ENCODE results near the gene ZNF263.

GRCh38 chr16:3246876-3247275 lies 36.4 kb upstream of the ZNF263 start:
- TF ChIP-seq EZH2 (IDR thresholded peaks at IDR 0.05; ENCODE audit: low read depth, unreplicated experiment) (no peak), EZH2phosphoT487 (IDR thresholded peaks at IDR 0.05; ENCODE audit: unreplicated experiment) (no peak), CTCF (conservative IDR thresholded peaks at IDR 0.05; ENCODE audit: low read depth in 2 of 2) (no peak), REST (IDR thresholded peaks at IDR 0.05; ENCODE audit: unreplicated experiment) (no peak), ZNF331 (CRISPR knock-in tag; IDR thresholded peaks at IDR 0.05; ENCODE audit: low read depth) (no peak), CREB1 (CRISPR knock-in tag; IDR thresholded peaks at IDR 0.05; ENCODE audit: low read depth) (no peak), JUNB (IDR thresholded peaks at IDR 0.05; ENCODE audit: unreplicated experiment) (no peak), POLR2AphosphoS5 (IDR thresholded peaks at IDR 0.05; ENCODE audit: low read depth) (no peak), ZNF114 (CRISPR knock-in tag; IDR thresholded peaks at IDR 0.05) (no peak), NANOG (IDR thresholded peaks at IDR 0.05; ENCODE audit: borderline replicate concordance) (no peak), ZNF462 (CRISPR knock-in tag; IDR thresholded peaks at IDR 0.05) (no peak), ETS1 (IDR thresholded peaks at IDR 0.05) (no peak), STAT1 (IDR thresholded peaks at IDR 0.05; ENCODE audit: unreplicated experiment) (no peak)
